T47D (cell line): ENCODE data around the gene B3GALT4.
"Not testable (repeated sequence)": the region's sequence is repeated elsewhere in the genome, so short reads cannot be mapped to it uniquely, and the experiment has no call there.

ENCODE experiments used
- DNase-seq, 2 experiments: peaks; one replicate each; pipeline versions ENCODE4 v3.0.0 to v3.0.0-alpha.2; 2011 to 2012; ENCODE audit warnings: low read depth in 1 of 2, low spot score in 1 of 2
- JUND ChIP-seq: IDR thresholded peaks from 2 replicates; pipeline ENCODE4 v1.6.1; 2012; ENCODE audit warnings: low read depth
- in situ Hi-C: cut with HindIII; loops from 2 replicates; pipeline ENCODE4 v1.10.0; 2016; ENCODE audit warnings: low sequenced_read_pairs, low pct_unique_long_range_greater_than_20kb

The B3GALT4 gene

DNA sequence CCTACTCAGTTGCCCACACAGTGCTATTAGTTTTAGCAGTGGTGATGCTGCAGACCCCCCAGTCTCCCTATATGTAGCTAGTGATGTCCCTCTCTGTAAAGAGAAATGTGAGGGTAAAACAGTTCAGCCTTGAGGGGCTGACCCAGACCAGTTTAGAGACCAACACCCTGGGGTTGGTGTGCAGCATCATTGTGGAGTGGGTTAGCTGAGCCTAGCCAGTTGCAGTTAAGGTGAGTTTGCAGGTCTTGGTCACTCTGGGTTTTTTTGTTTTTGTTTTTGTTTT lies 401 bp upstream of the B3GALT4 start:
- no peak for DNase-seq
- TF ChIP-seq JUND: no peak
- in situ Hi-C loops: no loop called here

DNA sequence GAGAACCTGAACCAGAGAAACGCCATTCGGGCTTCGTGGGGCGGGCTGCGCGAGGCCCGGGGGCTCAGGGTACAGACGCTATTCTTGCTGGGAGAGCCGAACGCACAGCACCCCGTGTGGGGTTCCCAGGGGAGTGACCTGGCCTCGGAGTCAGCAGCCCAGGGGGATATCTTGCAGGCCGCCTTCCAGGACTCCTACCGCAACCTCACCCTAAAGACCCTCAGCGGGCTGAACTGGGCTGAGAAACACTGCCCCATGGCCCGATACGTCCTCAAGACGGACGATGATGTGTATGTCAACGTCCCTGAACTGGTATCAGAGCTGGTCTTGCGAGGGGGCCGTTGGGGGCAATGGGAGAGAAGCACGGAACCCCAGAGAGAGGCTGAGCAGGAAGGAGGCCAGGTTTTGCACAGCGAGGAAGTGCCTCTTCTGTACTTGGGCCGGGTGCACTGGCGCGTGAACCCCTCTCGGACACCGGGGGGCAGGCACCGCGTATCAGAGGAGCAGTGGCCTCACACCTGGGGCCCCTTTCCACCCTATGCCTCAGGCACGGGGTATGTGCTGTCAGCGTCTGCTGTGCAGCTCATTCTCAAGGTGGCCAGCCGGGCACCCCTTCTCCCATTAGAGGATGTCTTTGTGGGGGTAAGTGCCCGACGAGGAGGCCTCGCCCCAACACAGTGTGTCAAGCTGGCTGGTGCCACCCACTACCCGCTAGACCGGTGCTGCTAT lies 904 bp downstream of the B3GALT4 start:
- no peak for TF ChIP-seq JUND
- in situ Hi-C loops: no loop called here
- no peak for DNase-seq

DNA sequence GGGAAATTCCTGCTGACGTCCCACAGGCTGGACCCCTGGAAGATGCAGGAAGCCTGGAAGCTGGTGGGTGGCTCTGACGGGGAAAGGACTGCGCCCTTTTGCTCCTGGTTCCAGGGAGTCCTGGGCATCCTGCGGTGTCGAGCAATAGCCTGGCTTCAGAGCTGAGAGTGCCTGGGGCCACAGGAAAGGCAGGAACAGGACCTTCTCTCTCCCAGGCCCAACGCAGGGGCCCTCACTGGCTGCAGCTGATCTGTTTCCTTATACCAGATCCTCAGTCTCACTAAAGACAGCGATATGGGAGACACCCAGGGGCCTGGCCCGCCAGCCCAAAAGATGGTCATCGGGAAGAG lies 1.4 kb downstream of the B3GALT4 start:
- no peak for DNase-seq
- in situ Hi-C loops: no loop called here
- TF ChIP-seq JUND: no peak

DNA sequence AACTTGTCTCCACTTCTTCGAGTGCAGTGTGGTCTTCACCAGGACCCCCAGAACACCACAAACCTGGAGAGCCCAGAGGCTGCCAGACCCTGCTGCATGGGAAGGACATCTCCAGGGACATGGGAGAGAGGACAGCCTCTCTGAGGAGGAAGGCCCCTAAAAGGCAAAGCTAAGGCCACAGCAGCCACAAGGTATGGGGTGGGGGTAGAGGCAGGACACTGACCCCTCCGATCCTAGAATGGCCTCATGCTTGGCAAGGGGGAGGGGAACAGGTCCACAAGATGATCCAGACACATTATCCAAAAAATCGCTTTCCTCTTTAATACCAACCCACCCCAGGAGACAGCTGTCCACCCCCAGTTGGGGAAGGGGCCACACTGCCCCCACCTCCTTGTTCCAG lies 1.9 kb downstream of the B3GALT4 start:
- DNase-seq: no peak
- in situ Hi-C loops: no loop called here
- TF ChIP-seq JUND: no peak

DNA sequence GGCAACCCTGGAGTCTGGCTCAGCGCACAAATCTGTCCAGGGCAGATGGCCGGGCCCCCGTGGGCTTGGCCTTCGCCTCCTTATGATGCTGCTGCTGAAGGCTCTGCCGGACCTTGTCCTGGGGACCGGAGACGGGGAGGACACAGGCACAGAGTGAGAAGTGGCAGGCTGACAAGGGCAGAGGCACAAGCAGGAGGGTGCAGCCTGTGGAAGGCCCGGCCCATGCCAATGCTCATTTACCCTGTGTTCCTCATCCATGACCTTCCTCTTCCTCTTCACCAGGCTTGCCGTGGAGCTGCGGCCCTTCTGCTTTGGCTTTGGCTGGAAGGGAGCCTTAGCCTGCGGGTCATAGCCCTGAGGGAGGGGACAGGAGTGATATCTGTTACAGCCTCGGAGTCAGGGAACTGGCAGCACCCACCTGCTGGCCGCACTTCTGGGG lies 2.4 kb downstream of the B3GALT4 start:
- no peak for DNase-seq
- TF ChIP-seq JUND: no peak
- in situ Hi-C loops: no loop called here

DNA sequence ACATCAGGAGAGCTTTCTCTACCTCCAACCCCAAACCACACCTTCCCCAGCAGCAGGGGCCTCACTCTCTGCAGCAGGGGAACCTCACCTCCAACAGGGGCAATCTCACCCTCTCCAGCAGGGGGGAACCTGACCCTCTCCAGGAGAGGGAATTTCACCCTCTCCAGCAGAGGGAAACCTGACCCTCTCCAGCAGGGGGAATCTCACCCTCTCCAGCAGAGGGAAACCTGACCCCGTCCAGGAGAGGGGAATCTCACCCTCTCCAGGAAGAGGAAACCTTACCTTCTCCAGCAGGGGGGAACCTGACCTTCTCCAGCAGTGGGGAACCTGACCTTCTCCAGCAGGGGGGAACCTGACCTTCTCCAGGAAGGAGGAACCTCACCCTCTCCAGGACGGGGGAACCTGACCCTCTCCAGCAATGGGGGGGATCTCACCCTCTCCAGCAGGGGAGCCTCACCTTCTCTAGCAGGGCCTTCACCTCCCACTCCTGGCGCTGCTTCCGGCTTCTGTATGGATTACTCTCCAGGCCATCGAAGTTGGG lies 3.1 kb downstream of the B3GALT4 start:
- in situ Hi-C loops: no loop called here
- DNase-seq: peak; percentile 65 to 91
- TF ChIP-seq JUND: no peak

DNA sequence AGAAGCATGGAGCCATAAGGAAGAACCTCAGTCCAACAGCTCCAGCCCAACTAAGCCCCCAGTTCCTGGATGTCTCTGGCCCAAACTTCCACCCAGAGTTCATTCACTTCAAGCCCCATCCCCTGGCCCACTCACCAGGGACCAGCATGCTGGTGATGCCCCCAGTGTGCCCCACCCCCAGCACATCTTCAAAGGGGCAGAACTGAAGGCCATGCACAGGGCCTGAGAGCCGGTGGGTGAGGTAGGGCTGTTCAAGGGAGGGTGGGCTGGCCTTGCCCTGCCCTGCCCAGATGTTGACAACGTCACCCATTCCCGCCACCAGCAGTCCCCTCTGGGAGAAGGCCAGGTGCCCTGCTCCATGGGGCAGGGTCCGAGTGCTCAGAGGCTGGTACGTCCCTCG lies 3.6 kb downstream of the B3GALT4 start:
- TF ChIP-seq JUND: no peak
- in situ Hi-C loops: no loop called here
- DNase-seq: no peak

DNA sequence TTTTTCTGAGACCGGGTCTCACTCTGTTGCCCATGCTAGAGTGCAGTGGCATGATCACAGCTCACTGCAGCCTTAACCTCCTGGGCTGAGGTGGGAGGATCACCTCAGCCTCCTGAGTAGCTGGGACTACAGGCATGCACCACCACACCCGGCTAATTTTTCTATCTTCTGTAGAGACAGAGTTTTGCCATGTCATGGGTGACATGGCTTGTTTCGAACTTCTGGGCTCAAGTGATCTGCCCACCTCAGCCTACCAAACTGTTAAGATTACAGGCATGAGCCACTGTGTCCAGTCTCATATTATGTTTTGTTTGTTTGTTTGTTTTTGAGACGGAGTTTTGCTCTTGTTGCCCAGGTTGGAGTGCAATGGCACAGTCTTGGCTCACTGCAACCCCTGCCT lies 8.3 kb downstream of the B3GALT4 start:
- in situ Hi-C loops, DNase-seq: not testable (repeated sequence)

DNA sequence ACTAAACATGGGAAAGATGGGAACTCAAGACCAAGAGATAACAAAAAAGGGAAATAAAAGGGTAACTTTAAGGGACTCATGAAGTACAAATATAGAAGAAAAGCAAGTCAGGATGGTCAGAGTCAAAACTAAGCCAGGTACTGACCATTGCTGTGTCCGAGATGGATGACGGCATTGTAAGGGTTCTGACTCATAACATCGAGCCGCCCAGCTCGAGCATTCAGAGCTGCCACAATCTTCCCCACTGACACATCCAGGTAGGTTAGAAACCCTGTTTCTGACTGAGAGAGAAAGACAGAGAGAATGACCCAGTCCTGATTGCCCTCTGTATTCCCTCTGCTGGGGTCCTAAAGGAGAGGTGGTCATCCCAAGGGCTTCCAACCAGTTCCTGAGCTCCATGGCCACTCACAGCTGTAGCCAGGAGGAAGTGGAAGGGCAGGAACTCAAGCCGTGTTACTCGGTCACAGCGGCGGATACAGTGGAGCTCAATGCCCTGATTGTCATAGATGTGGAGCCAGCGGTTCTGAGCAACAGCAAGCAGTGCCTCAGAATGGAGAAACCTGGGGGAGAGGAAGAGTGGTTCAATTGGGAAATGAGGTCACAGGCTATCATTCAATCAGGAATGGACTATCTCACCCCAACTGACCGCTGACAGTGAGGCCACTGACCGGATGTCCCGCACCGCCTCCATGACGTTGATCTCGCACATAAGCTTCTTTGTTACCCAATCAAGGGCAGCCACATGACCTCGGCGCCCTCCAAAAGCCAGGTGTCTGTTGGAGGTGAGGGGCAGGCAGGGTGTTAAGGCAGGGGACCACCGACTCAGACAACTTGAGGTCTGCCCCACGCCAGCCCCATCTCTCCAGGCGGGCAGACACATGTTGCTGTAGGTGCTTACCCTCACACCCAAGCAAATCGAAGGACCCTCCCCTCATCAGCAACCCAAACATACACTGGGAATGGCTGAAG lies 10.3 kb downstream of the B3GALT4 start:
- DNase-seq: no peak
- in situ Hi-C loops: no loop called here
- TF ChIP-seq JUND: no peak

DNA sequence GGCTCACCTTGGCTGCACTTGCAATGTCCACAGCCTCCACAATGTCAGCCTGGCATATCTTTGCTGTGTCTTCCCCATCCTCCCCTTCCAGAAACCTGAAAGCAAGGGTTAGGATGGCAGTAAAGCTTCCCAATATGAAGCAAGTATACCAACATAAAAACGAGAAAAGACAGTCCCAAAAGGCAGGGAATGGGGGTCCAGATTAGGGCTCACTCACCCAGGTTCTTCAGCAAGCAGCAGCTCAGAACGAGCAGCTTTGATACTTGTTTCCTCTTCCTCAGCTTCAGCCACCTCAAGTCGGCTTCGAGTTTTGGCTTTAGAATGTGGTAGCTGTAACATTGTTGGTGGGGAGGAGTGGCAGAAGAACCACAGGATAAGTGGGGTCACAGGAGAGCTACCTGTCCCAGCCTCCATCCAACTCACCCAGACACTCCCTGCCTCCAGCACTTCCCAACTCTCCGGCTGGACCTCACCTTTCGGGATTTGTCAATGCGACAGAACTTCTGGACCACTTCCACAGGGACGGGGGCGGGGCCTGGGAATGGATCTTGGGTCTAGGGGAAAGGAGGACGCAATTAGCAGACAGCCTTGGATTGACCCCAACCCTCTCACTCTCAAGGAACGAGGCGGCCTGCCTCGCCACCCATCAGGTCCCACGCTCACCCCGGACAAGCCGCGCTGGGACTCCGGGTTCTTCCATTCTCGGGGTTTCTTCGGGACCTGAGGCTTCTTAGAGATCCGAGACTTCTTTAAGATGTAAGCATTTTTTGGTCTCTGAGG lies 11.4 kb downstream of the B3GALT4 start:
- DNase-seq: no peak
- in situ Hi-C loops: no loop called here
- TF ChIP-seq JUND: no peak

DNA sequence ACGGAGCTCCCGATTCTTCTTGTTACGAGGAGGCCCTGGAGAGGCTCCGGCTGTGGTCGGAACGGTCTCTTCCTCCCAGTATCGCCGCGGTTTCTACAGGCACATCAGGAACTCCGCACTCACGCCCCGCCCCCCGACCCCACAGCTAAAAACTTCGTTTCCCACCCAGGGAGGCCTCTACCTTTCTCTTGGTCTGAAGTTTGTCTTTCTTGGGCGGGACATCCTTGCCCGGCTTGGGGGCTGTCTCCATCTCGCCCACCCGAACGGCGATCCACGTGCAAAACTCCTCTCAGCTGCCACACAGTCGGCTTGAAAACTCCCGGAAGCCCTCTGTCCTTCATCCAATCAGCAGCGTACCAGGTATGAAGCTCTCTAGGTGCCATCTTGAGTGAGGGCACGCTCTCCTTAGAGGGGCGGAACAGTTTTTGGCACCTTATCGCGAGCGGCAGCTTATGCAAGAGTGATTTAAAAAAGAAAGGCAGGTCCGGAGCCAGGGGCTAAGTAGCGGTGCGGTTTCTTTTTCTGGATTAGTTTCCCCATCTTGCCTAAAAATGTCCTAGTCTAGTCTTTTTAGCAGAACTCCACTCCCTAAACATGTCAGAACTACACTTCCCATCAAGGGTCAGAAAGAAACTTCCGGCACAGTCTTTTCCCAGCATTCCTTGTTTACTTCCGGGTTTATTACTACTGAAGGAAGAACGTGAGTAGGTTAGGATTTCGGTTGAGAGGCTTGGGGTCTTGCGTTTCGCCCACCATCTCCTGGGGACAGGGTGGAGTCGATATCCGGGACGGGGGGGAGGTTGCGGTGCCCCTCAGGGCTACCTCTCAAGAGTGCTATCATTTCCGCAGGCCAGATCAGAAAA lies 12.2 kb downstream of the B3GALT4 start, which contains the start of the genes PFDN6 and WDR46:
Gene PFDN6 (plus strand): TSS at position 681 of the 863 bp plus-strand sequence. CDS start 256 bp downstream, outside the sequence.
Gene WDR46 (minus strand): TSS at position 319 of the 863 bp plus-strand sequence. CDS start 69 bp downstream, at position 250.
- in situ Hi-C loops: no loop called here
- TF ChIP-seq JUND: no peak
- DNase-seq: peak; percentile 88 to 92

DNA sequence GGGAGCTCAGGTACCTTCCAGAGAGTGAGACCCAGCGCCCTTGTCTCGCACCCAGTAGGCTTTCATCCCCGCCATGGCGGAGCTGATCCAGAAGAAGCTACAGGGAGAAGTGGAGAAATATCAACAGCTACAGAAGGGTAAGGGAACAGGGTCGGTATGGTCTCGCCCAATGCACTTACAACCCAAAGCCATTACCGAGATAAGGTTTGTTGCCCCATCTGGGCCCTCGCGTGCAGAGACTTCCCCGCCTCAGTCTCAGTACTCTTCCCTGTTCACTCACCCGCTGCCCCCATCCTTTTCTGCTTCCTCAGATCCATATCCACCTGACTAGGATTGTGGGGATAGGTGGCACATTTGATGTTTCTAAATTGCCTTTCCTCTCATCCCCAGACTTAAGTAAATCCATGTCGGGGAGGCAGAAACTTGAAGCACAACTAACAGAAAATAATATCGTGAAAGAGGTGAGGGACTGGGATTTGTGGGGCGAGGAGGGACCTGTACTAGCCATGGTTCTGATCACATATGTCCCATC lies 12.9 kb downstream of the B3GALT4 start:
- DNase-seq: no peak
- in situ Hi-C loops: no loop called here
- TF ChIP-seq JUND: no peak
